ENCODE data around the gene PIK3C2G. TPM values are rescaled to one million over a fixed set of nuclear protein-coding genes. Genes with fewer than 3 reads are reported as not detected.

The PIK3C2G gene
- total and polyA plus RNA-seq, 3 donors from 2014 or later: 0.55 to 1.1 (median 0.62) TPM

DNA sequence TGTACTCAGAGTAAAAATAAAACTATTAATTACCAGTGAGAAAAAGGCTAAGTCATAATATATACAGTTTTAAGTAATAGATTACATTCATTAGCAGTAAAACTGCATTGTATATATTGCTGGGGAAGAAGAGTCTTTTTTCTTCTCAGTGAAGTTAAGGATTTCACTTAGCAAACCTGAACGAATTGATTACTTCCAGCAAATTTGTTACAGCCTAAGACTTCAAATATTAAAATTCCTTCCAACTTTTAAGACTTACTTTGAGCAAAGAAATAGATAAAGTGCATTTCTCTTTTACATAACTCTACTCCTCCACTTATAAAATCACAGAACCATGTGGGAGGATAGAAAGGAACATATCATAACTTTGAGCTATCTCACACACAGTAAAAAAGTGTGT lies 43.3 kb downstream of the PIK3C2G start:
- Histone ChIP-seq H3K27me3 (no peaks in the 10 kb centered on the region), H3K36me3 (ENCODE audit: low read depth, missing control alignments) (no peaks in the 10 kb centered on the region), H3K27ac (no peak overlapping the region), H3K4me1 (no peaks in the 10 kb centered on the region), H3K9me3 (no peaks in the 10 kb centered on the region), H3K4me3 (no peak overlapping the region)
- 43 to 63% methylated on average over 1 of the region's 1 CpG for WGBS, 2 donors
- intact Hi-C loops (cut with DNase I; ENCODE audit: low total_unique reads): no loop called here
- no peak for TF ChIP-seq POLR2A (IDR thresholded peaks at IDR 0.05)
- TF ChIP-seq, protein P1, sequence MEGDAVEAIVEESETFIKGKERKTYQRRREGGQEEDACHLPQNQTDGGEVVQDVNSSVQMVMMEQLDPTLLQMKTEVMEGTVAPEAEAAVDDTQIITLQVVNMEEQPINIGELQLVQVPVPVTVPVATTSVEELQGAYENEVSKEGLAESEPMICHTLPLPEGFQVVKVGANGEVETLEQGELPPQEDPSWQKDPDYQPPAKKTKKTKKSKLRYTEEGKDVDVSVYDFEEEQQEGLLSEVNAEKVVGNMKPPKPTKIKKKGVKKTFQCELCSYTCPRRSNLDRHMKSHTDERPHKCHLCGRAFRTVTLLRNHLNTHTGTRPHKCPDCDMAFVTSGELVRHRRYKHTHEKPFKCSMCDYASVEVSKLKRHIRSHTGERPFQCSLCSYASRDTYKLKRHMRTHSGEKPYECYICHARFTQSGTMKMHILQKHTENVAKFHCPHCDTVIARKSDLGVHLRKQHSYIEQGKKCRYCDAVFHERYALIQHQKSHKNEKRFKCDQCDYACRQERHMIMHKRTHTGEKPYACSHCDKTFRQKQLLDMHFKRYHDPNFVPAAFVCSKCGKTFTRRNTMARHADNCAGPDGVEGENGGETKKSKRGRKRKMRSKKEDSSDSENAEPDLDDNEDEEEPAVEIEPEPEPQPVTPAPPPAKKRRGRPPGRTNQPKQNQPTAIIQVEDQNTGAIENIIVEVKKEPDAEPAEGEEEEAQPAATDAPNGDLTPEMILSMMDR (IDR thresholded peaks at IDR 0.05): no peak
- DNase-seq: no peak

DNA sequence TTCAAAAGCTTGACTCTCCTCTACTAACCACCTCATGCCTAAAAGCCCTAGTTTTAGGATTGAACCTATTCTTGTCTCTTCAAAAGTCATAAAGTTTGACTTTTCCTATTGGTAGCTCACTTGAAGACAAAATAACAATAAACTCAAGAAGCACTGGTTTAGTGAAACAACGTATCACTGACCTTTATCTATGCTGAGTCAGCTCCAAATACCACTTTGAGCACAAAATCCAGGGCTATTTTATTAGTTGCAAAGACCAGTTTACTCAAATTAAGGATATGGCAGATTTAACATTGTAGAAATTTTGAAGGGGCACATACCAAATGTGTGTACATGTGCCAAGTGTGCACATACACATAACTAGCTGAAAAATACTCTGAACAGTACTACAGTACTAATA lies 45.0 kb downstream of the PIK3C2G start:
- H3K9me3 ChIP-seq: no peaks in the 10 kb centered on the region
- TF ChIP-seq POLR2A (IDR thresholded peaks at IDR 0.05): no peak
- TF ChIP-seq, protein P1 (IDR thresholded peaks at IDR 0.05): no peak
- H3K4me1 ChIP-seq: no peaks in the 10 kb centered on the region
- intact Hi-C loops (cut with DNase I; ENCODE audit: low total_unique reads): no loop called here
- WGBS, 2 donors: 54 to 55% methylated on average over 1 of the region's 1 CpG
- H3K27me3 ChIP-seq: no peaks in the 10 kb centered on the region
- no peak overlapping the region for H3K27ac ChIP-seq
- no peaks in the 10 kb centered on the region for H3K36me3 ChIP-seq (ENCODE audit: low read depth, missing control alignments)
- H3K4me3 ChIP-seq: no peak overlapping the region
- DNase-seq: no peak

DNA sequence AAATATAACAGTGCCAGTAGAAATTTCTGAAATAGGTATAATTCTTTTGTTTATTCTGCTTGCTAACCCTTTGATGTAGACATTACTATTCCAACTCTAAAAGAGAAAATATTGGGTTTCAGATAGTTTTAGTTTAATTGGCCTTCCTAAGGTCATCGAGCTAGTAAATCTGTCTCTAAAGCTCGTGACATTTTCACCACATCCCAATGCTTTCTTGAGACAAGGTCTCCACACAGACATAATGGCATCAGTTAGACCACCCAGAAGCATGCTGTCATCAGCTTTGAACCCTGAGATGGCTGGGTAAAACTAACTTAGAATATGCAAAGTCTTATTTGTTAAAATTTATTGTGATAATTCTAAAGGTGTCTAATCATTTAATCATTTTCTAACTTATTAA lies 52.0 kb downstream of the PIK3C2G start:
- no peaks in the 10 kb centered on the region for H3K27me3 ChIP-seq
- DNase-seq: no peak
- H3K9me3 ChIP-seq: no peaks in the 10 kb centered on the region
- WGBS, 2 donors: 78 to 80% methylated on average over 2 of the region's 2 CpGs
- intact Hi-C loops (cut with DNase I; ENCODE audit: low total_unique reads): no loop called here
- no peak overlapping the region for H3K4me3 ChIP-seq
- no peaks in the 10 kb centered on the region for H3K4me1 ChIP-seq
- no peaks in the 10 kb centered on the region for H3K36me3 ChIP-seq (ENCODE audit: low read depth, missing control alignments)
- no peak overlapping the region for H3K27ac ChIP-seq
- TF ChIP-seq, protein P1 (IDR thresholded peaks at IDR 0.05): no peak
- TF ChIP-seq POLR2A (IDR thresholded peaks at IDR 0.05): no peak

DNA sequence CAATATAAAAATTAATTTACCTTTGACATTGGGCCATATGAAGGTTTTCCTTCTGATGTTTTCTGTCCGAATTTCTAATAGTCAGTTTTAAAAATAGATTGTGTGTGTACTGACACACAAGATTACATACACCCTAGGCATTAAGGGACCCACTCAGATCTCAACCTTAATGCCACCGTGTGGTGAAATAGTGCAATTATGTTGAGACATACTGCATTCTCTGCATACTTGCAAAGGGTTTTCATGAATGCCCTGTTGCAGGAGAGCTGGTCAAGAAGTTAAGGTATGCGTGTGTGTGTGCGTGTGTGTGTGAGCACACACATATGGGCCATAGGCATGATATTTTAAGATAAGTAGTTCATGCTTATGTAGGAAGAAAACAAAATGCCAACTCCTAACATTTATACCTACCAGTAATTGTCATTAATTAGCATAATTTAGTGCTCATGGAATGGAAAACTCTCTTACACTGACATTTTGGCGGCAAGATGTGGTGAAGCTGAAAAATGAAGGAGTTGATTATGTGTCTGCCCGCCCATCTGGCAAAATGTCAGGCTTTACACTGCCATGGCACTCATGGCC lies 58.8 kb downstream of the PIK3C2G start:
- Histone ChIP-seq H3K27ac (no peak overlapping the region), H3K4me3 (no peak overlapping the region), H3K9me3 (no peaks in the 10 kb centered on the region), H3K27me3 (no peaks in the 10 kb centered on the region), H3K36me3 (ENCODE audit: low read depth, missing control alignments) (no peaks in the 10 kb centered on the region), H3K4me1 (no peaks in the 10 kb centered on the region)
- WGBS, 2 donors: 59 to 62% methylated on average over 6 of the region's 6 CpGs
- no peak for TF ChIP-seq POLR2A (IDR thresholded peaks at IDR 0.05)
- TF ChIP-seq, protein P1 (IDR thresholded peaks at IDR 0.05): peak in 2 of 3 experiments; percentile 20 to 42
- intact Hi-C loops (cut with DNase I; ENCODE audit: low total_unique reads): no loop called here
- no peak for DNase-seq

DNA sequence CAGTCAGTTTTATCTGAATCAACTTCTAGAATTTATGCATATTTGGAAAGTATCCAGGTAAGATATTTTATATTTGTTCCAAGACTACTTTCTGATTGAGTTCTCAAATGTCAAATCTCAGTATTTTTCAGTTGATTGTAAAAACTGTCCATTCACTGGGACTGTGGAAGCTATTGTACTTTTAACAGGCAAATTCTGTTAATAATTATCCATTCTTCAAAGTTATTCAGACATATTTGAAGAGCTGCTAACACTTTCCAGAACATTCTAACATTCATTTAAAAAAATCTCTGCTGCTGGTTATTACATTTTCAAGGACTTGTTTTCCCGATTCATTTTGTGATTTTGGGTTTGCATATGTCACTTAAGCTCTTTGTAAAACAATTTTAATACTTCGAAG lies 59.7 kb downstream of the PIK3C2G start:
- Histone ChIP-seq H3K27me3 (no peaks in the 10 kb centered on the region), H3K4me1 (no peaks in the 10 kb centered on the region), H3K9me3 (no peaks in the 10 kb centered on the region), H3K36me3 (ENCODE audit: low read depth, missing control alignments) (no peaks in the 10 kb centered on the region), H3K27ac (no peak overlapping the region), H3K4me3 (no peak overlapping the region)
- no peak for DNase-seq
- TF ChIP-seq, protein P1 (IDR thresholded peaks at IDR 0.05): no peak
- TF ChIP-seq POLR2A (IDR thresholded peaks at IDR 0.05): no peak
- intact Hi-C loops (cut with DNase I; ENCODE audit: low total_unique reads): no loop called here
- WGBS, 2 donors: 84 to 85% methylated on average over 2 of the region's 2 CpGs

Measured in testis (tissue), 3 donors.